SK-N-SH (cell line): Measurements from ENCODE around the gene OTOG. TPM values are rescaled to one million over a fixed set of nuclear protein-coding genes. Genes with fewer than 3 reads are reported as not detected.

Source experiments
- CTCF ChIA-PET: fragments of 300-600, 350-600 bp; formaldehyde crosslinking; extraction: SDS; loops from one replicate; lab custom pipeline; 2021; lab: Yijun Ruan, JAX
- POLR2A ChIA-PET: fragments of 350-600 bp; sonication (Branson Sonifier 250); formaldehyde crosslinking; extraction: SDS; loops from one replicate; lab custom pipeline; 2020; ENCODE audit warnings: antibody characterized with exemption, inconsistent platforms; lab: Yijun Ruan, JAX
- DNase-seq: peaks from one replicate; pipeline ENCODE4 v3.0.0; 2012
- H2AFZ ChIP-seq: fragments of 200-600 bp; sonication (generic); 2 replicates; pipeline ENCODE4 v1.8.1; 2016; ENCODE audit warnings: antibody characterized with exemption, mild to moderate bottlenecking, low read depth
- H3F3A ChIP-seq: fragments of 200-600 bp; sonication (generic); replicated peaks from 2 replicates; pipeline ENCODE3; 2016; ENCODE audit warnings: antibody characterized with exemption, mild to moderate bottlenecking; ENCODE audit not compliant: insufficient read depth
- H3K27ac ChIP-seq, 2 experiments: fragments of 200-500 bp in 1 of 2; fragments of 200-600 bp in 1 of 2; sonication (Bioruptor generic) in 1 of 2; sonication (generic), shearing (Covaris generic) in 1 of 2; 2 replicates each; pipeline versions ENCODE4 v1.5.1 to v1.6.1; 2014 to 2016; ENCODE audit warnings: low read depth in 2 of 2, inconsistent platforms in 1 of 2, low read length in 1 of 2, mild to moderate bottlenecking in 1 of 2, mixed read lengths in 1 of 2
- H3K27me3 ChIP-seq: fragments of 200-600 bp; sonication (generic), shearing (Covaris generic); 2 replicates; pipeline ENCODE4 v1.6.1; 2016; ENCODE audit warnings: mixed run types; ENCODE audit not compliant: insufficient read depth
- H3K36me3 ChIP-seq, 2 experiments: fragments of 200-500 bp in 1 of 2; fragments of 200-600 bp in 1 of 2; sonication (Bioruptor generic) in 1 of 2; sonication (generic) in 1 of 2; replicated peaks in 1 of 2; 2 replicates each; pipeline versions ENCODE3 to v1.5.1; 2014 to 2016; ENCODE audit warnings: low read length in 1 of 2, mild to moderate bottlenecking in 1 of 2; ENCODE audit not compliant: insufficient read depth in 2 of 2, control insufficient read depth in 1 of 2
- H3K4me1 ChIP-seq, 2 experiments: fragments of 200-500 bp in 1 of 2; fragments of 200-600 bp in 1 of 2; sonication (Bioruptor generic) in 1 of 2; sonication (generic), shearing (Covaris generic) in 1 of 2; 2 replicates each; pipeline versions ENCODE4 v1.5.1 to v1.6.1; 2014 to 2016; ENCODE audit warnings: low read depth in 1 of 2, low read length in 1 of 2, mixed run types in 1 of 2; ENCODE audit not compliant: insufficient read depth in 2 of 2, control insufficient read depth in 1 of 2
- H3K4me2 ChIP-seq: fragments of 200-600 bp; sonication (generic), shearing (Covaris generic); 2 replicates; pipeline ENCODE4 v1.6.1; 2017; ENCODE audit warnings: mixed run types
- H3K4me3 ChIP-seq, 2 experiments: fragments of 200-500 bp in 1 of 2; fragments of 200-600 bp in 1 of 2; sonication (Bioruptor generic) in 1 of 2; sonication (generic), shearing (Covaris generic) in 1 of 2; 2 replicates each; pipeline versions ENCODE4 v1.5.1 to v1.8.1; 2014 to 2016; ENCODE audit warnings: low read depth in 2 of 2, inconsistent platforms in 1 of 2, low read length in 1 of 2, mild to moderate bottlenecking in 1 of 2, mixed read lengths in 1 of 2, moderate library complexity in 1 of 2
- H3K79me2 ChIP-seq: fragments of 200-600 bp; sonication (generic); 2 replicates; pipeline ENCODE4 v1.8.1; 2017; ENCODE audit warnings: mild to moderate bottlenecking; ENCODE audit not compliant: insufficient read depth
- H3K9ac ChIP-seq: fragments of 200-600 bp; sonication (generic); 2 replicates; pipeline ENCODE4 v1.6.1; 2017; ENCODE audit warnings: mixed run types
- H3K9me2 ChIP-seq: fragments of 200-600 bp; sonication (generic); 2 replicates; pipeline ENCODE4 v1.6.1; 2017; ENCODE audit warnings: mixed run types
- H3K9me3 ChIP-seq: fragments of 200-600 bp; sonication (generic); 2 replicates; pipeline ENCODE4 v1.6.1; 2017; ENCODE audit warnings: mixed run types, mild to moderate bottlenecking, moderate library complexity
- H4K20me1 ChIP-seq: fragments of 200-600 bp; sonication (generic); 2 replicates; pipeline ENCODE4 v1.6.1; 2017; ENCODE audit warnings: mild to moderate bottlenecking, mixed run types; ENCODE audit not compliant: insufficient read depth
- CTCF ChIP-seq: fragments of 200-600 bp; sonication (generic); IDR thresholded peaks from 2 replicates; pipeline ENCODE4 v1.6.1; 2017; ENCODE audit warnings: antibody characterized with exemption, mild to moderate bottlenecking, moderate library complexity
- EP300 ChIP-seq, 2 experiments: IDR thresholded peaks; 2 replicates each; pipeline versions ENCODE4 v1.4.0 to v1.6.1; 2012; ENCODE audit warnings: borderline replicate concordance in 1 of 2, low read depth in 1 of 2, low read length in 1 of 2
- FOSL2 ChIP-seq: IDR thresholded peaks from 2 replicates; pipeline ENCODE4 v1.4.0; 2012; ENCODE audit warnings: low read depth, mild to moderate bottlenecking, moderate library complexity, borderline replicate concordance
- FOXJ3 ChIP-seq: sonication (generic); formaldehyde crosslinking; IDR thresholded peaks from 2 replicates; pipeline ENCODE4 v1.5.1; 2020; ENCODE audit warnings: mild to moderate bottlenecking, missing genetic modification reagents
- IRF3 ChIP-seq: fragments of 150-350 bp; IDR thresholded peaks from 2 replicates; pipeline ENCODE4 v1.6.1; 2016; ENCODE audit warnings: mild to moderate bottlenecking, low read depth, low read length
- MAX ChIP-seq: IDR thresholded peaks from 2 replicates; pipeline ENCODE4 v1.4.0; 2012; ENCODE audit warnings: low read depth
- MEF2A ChIP-seq: IDR thresholded peaks from 2 replicates; pipeline ENCODE4 v1.4.0; 2012; ENCODE audit warnings: low read depth, borderline replicate concordance
- NFIC ChIP-seq: IDR thresholded peaks from 2 replicates; pipeline ENCODE4 v1.4.0; 2012; ENCODE audit warnings: borderline replicate concordance
- PBX3 ChIP-seq: IDR thresholded peaks from 2 replicates; pipeline ENCODE4; 2012
- RAD21 ChIP-seq: IDR thresholded peaks from 2 replicates; pipeline ENCODE4 v1.6.1; 2012; ENCODE audit warnings: mild to moderate bottlenecking, low read length
- RCOR1 ChIP-seq: fragments of 150-350 bp; IDR thresholded peaks from 2 replicates; pipeline ENCODE4 v1.6.1; 2017; ENCODE audit warnings: antibody characterized with exemption, low read length
- REST ChIP-seq: IDR thresholded peaks from 2 replicates; pipeline ENCODE4 v1.6.1; 2012; ENCODE audit warnings: mild to moderate bottlenecking, low read depth, low read length, moderate library complexity
- RFX5 ChIP-seq: IDR thresholded peaks from 2 replicates; pipeline ENCODE4 v1.6.1; 2012; ENCODE audit warnings: mild to moderate bottlenecking, improper control_type of control experiment, low read length
- RXRA ChIP-seq: IDR thresholded peaks from 2 replicates; pipeline ENCODE4 v1.4.0; 2012; ENCODE audit warnings: low read depth, mild to moderate bottlenecking, borderline replicate concordance
- SIN3A ChIP-seq: IDR thresholded peaks from 2 replicates; pipeline ENCODE4 v1.6.1; 2012; ENCODE audit warnings: low read depth, mild to moderate bottlenecking, low read length, moderate library complexity, borderline replicate concordance
- TCF12 ChIP-seq: IDR thresholded peaks from 2 replicates; pipeline ENCODE4 v1.4.0; 2012
- TEAD4 ChIP-seq: IDR thresholded peaks from 2 replicates; pipeline ENCODE4 v1.4.0; 2012; ENCODE audit warnings: mild to moderate bottlenecking, borderline replicate concordance; ENCODE audit not compliant: insufficient read depth
- USF2 ChIP-seq: fragments of 150-350 bp; IDR thresholded peaks from 2 replicates; pipeline ENCODE4 v1.6.1; 2017; ENCODE audit warnings: antibody characterized with exemption, low read length, low read depth, borderline replicate concordance
- YY1 ChIP-seq: IDR thresholded peaks from 2 replicates; pipeline ENCODE4 v1.4.0; 2012; ENCODE audit warnings: low read depth, mild to moderate bottlenecking
- WGBS: methylation state at CpG from one replicate; pipeline ENCODE4 v1.1.6; 2017; ENCODE audit warnings: low lambda C conversion rate; 5-methylcytosine and 5-hydroxymethylcytosine counted together
- polyA plus RNA-seq, 3 experiments: library from polyadenylated mRNA; depleted of rRNA; stranded (reverse); fragments of >200 nt; gene quantifications; 2 replicates each; pipeline ENCODE4 v1.2.3, GENCODE V29; 2012

Gene OTOG
- polyA plus RNA-seq, 1 of the 3 experiments (the other 2 are of a cell fraction), result not detected

- H3K4me2 ChIP-seq, result no peak overlapping the region
- H3K36me3 ChIP-seq, result no peaks in the 10 kb centered on the region
- H3K27ac ChIP-seq, result no peak overlapping the region
- CTCF ChIA-PET, result no interaction called here
- no peak overlapping the region for H2AFZ ChIP-seq
- no peaks in the 10 kb centered on the region for H3K27me3 ChIP-seq
- POLR2A ChIA-PET, result no interaction called here
- no peak for DNase-seq
- TF ChIP-seq RAD21 (no peak), MEF2A (no peak), EP300 (IDR thresholded peaks at IDR 0.05; ENCODE audit: borderline replicate concordance in 1 of 2, low read depth in 1 of 2, low read length in 1 of 2) (no peak), IRF3 (no peak), MAX (no peak), FOSL2 (no peak), TEAD4 (no peak), CTCF (no peak), RCOR1 (no peak), REST (no peak), NFIC (no peak), RFX5 (no peak), SIN3A (no peak), RXRA (no peak), YY1 (no peak), TCF12 (no peak), PBX3 (no peak), FOXJ3 (CRISPR knock-in tag) (no peak), USF2 (no peak)
- H3K9ac ChIP-seq, result no peak overlapping the region
- H3K79me2 ChIP-seq, result no peaks in the 10 kb centered on the region
- peaks cover 0 to 9% of the 10 kb centered on the region in 2 experiments; a peak in 1 of 4 replicates for H3K4me1 ChIP-seq
- no peak overlapping the region for H3K4me3 ChIP-seq
- H4K20me1 ChIP-seq, result no peaks in the 10 kb centered on the region
- H3F3A ChIP-seq, result no peaks in the 10 kb centered on the region
- H3K9me3 ChIP-seq, result no peaks in the 10 kb centered on the region
- WGBS, result 56% methylated on average over 6 of the region's 6 CpGs
- no peaks in the 10 kb centered on the region for H3K9me2 ChIP-seq
Observed at GRCh38 chr11:17608821-17609220, 61.8 kb downstream of the OTOG start.
